ENCODE measurements around the gene CFAP126.
"Not testable (repeated sequence)": the region's sequence is repeated elsewhere in the genome, so short reads cannot be mapped to it uniquely, and the experiment has no call there.

Gene CFAP126

GRCh38 chr1:161382214-161383019 lies 14.7 kb upstream of the CFAP126 start:
- in situ Hi-C loops (cut with MboI; ENCODE audit: low sequenced_read_pairs), result loop anchor here (5.0 to 25.0 kb wide), 2 partner anchors 385 to 645 kb away; partner anchors contain the start of gene SLAMF7

- in situ Hi-C loops (cut with MboI; ENCODE audit: low sequenced_read_pairs), result loop anchor here (5.0 to 25.0 kb wide), 2 partner anchors 384 to 644 kb away; partner anchors contain the start of gene SLAMF7
These were observed 14.0 kb upstream of the CFAP126 start for GRCh38 chr1:161381707-161382106.

- in situ Hi-C loops (cut with MboI; ENCODE audit: low sequenced_read_pairs), result loop anchor here (25.0 kb wide), 1 partner anchor 642 kb away; the partner anchor contains the start of gene SLAMF7
These were observed 11.4 kb upstream of the CFAP126 start for GRCh38 chr1:161379071-161379470.

- in situ Hi-C loops (cut with MboI; ENCODE audit: low sequenced_read_pairs), result loop anchor here (25.0 kb wide), 1 partner anchor 641 kb away; the partner anchor contains the start of gene SLAMF7
These were observed 10.3 kb upstream of the CFAP126 start for GRCh38 chr1:161378014-161378413.

- in situ Hi-C loops (cut with MboI; ENCODE audit: low sequenced_read_pairs), result no loop called here
These were observed 6.7 kb upstream of the CFAP126 start for GRCh38 chr1:161374373-161374772.

- in situ Hi-C loops (cut with MboI; ENCODE audit: low sequenced_read_pairs), result no loop called here
These were observed 5.8 kb upstream of the CFAP126 start for GRCh38 chr1:161373442-161373841.

GRCh38 chr1:161365207-161365606 lies 2.5 kb downstream of the CFAP126 start:
- in situ Hi-C loops (cut with MboI; ENCODE audit: low sequenced_read_pairs), result loop anchor here (5.0 kb wide), 1 partner anchor 168 kb away; the partner anchor contains the start of gene ADAMTS4

- in situ Hi-C loops (cut with MboI; ENCODE audit: low sequenced_read_pairs), result no loop called here
These were observed 3.3 kb downstream of the CFAP126 start for GRCh38 chr1:161364332-161364731.

- in situ Hi-C loops (cut with MboI; ENCODE audit: low sequenced_read_pairs), result no loop called here
These were observed 8.4 kb downstream of the CFAP126 start for GRCh38 chr1:161359291-161359690.

GRCh38 chr1:161357073-161357472 lies 10.6 kb downstream of the CFAP126 start:
- in situ Hi-C loops (cut with MboI; ENCODE audit: low sequenced_read_pairs), result no loop called here

- in situ Hi-C loops (cut with MboI; ENCODE audit: low sequenced_read_pairs), result no loop called here
These were observed 16.2 kb downstream of the CFAP126 start for GRCh38 chr1:161351482-161351881.

GRCh38 chr1:161350671-161351070 lies 17.0 kb downstream of the CFAP126 start:
- in situ Hi-C loops (cut with MboI; ENCODE audit: low sequenced_read_pairs), result no loop called here

- in situ Hi-C loops (cut with MboI; ENCODE audit: low sequenced_read_pairs), result no loop called here
These were observed 24.9 kb downstream of the CFAP126 start for GRCh38 chr1:161342821-161343220.

GRCh38 chr1:161342177-161342576 lies 25.5 kb downstream of the CFAP126 start:
- in situ Hi-C loops (cut with MboI; ENCODE audit: low sequenced_read_pairs), result no loop called here

GRCh38 chr1:161335796-161336195 lies 31.9 kb downstream of the CFAP126 start:
- in situ Hi-C loops (cut with MboI; ENCODE audit: low sequenced_read_pairs), result no loop called here

- in situ Hi-C loops (cut with MboI; ENCODE audit: low sequenced_read_pairs), result no loop called here
These were observed 34.5 kb downstream of the CFAP126 start for GRCh38 chr1:161333166-161333565.

- in situ Hi-C loops (cut with MboI; ENCODE audit: low sequenced_read_pairs), result no loop called here
These were observed 37.3 kb downstream of the CFAP126 start for GRCh38 chr1:161330346-161330745.

GRCh38 chr1:161324020-161324419 lies 43.7 kb downstream of the CFAP126 start:
- in situ Hi-C loops (cut with MboI; ENCODE audit: low sequenced_read_pairs), result no loop called here

GRCh38 chr1:161315841-161316674 lies 51.6 kb downstream of the CFAP126 start:
- in situ Hi-C loops (cut with MboI; ENCODE audit: low sequenced_read_pairs), result not testable (repeated sequence)
